ENCODE results near the gene SHISA4. TPM values are rescaled to one million over a fixed set of nuclear protein-coding genes. Genes with fewer than 3 reads are reported as not detected.
A peak's percentile ranks its signal among the peaks of the same experiment; 100 is the strongest.
"Not testable (repeated sequence)": the region's sequence is repeated elsewhere in the genome, so short reads cannot be mapped to it uniquely, and the experiment has no call there.

SHISA4 gene
- total RNA-seq, 2 donors from 2014 or later, result 47.5 to 49.0 TPM

- ATAC-seq, result no peak
- no peak for DNase-seq
- intact Hi-C loops (cut with DNase I), result no loop called here
These were observed 25.9 kb downstream of the SHISA4 start for GRCh38 chr1:201914456-201915235.

DNA sequence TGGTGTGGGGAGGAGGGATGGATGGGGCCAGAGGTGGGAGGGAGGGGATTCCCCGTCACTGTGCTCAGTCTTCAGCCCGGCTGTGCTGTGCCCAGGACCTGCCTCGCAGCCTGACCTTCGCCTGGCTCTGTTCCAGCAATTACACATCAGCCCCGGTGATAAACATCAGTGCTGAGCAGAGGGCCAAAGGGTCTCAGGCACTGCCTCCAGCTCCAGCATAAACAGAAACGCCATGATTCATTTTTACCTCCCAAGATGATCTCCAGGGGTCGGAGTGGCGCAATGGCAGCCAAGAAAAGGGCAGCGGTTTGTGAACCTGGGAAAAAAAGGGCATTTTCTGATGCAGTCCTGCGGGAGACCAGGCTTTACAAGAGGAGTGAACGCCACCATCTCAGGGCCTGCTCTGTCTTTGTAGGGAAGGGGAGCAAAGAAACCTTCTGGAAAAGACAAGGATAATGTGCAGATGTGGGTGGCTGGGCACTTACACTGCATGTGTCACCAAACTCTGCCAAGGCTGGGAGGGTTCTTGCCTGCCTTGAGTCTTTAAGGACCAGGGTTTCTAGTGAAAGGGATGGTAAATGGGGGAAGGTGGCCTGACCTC, 28.1 kb downstream of the SHISA4 start:
- peak; percentile 76 for DNase-seq
- intact Hi-C loops (cut with DNase I), result no loop called here
- ATAC-seq, result peak; percentile 64 to 79

- no peak for DNase-seq
- intact Hi-C loops (cut with DNase I), result no loop called here
- ATAC-seq, result peak; percentile 74 to 87
These were observed 28.8 kb downstream of the SHISA4 start for GRCh38 chr1:201917362-201918033.

- ATAC-seq (no peak), DNase-seq (no peak)
- intact Hi-C loops (cut with DNase I), result no loop called here
These were observed 29.6 kb downstream of the SHISA4 start for GRCh38 chr1:201918343-201918742.

DNA sequence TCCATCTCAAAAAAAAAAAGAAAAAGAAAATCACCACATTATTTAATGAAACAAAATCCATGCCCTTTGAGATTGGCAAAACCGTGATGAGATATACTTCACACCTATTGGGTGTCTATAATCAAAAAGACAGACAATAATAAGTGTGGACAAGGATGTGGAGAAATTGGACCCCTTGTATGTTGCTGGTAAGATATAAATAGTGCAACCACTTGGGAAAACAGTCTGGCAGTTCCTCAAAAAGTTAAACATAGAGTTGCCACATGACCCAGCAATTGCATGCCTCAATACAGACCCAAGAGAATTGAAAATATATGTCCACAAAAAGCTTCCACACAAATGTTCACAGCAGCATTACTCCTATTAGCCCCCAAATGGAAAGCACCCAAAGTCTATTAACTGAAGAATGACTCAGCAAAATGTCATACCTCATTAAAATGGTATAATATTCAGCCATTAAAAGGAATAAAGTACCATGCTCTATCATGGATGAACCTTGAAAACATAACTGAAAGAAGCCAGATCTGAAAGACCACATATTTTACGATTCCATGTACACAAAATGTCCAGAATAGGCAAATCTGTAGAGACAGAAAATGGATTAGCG, 33.4 kb downstream of the SHISA4 start:
- intact Hi-C loops (cut with DNase I), result no loop called here
- DNase-seq (no peak), ATAC-seq (no peak)

- ATAC-seq, result no peak
- intact Hi-C loops (cut with DNase I), result no loop called here
- no peak for DNase-seq
These were observed 36.5 kb downstream of the SHISA4 start for GRCh38 chr1:201925301-201925567.

GRCh38 chr1:201925981-201926645, 37.4 kb downstream of the SHISA4 start:
- DNase-seq (no peak), ATAC-seq (no peak)
- intact Hi-C loops (cut with DNase I), result no loop called here

DNA sequence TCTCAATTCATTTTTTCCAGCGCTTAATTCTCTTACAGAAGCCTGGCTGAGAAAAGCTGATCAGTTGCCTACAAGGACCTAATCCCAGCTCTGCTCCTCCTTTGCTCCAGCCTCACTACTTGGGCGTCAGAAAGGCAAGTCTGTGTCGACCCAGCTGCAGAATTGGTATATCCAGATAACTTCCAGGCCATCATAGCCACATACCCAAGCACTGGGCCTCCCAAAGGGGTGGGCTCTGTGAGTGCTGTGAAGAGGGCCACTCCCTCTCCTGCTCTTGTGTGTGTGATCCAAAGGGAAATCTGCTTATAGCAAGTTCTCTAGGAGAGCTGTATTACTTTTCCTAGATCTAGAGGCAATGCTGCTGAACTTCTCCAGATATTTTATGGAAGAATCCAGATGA, 39.6 kb downstream of the SHISA4 start:
- intact Hi-C loops (cut with DNase I), result no loop called here
- no peak for DNase-seq
- no peak for ATAC-seq

GRCh38 chr1:201930137-201930536, 41.4 kb downstream of the SHISA4 start:
- DNase-seq (no peak), ATAC-seq (no peak)
- intact Hi-C loops (cut with DNase I), result no loop called here

- DNase-seq (no peak), ATAC-seq (no peak)
- intact Hi-C loops (cut with DNase I), result no loop called here
These were observed 42.1 kb downstream of the SHISA4 start for GRCh38 chr1:201930803-201931202.

GRCh38 chr1:201933840-201934430, 45.2 kb downstream of the SHISA4 start:
- no peak for DNase-seq
- no peak for ATAC-seq
- intact Hi-C loops (cut with DNase I), result no loop called here

- ATAC-seq, result peak; percentile 14 to 61
- intact Hi-C loops (cut with DNase I), result no loop called here
- DNase-seq, result no peak
These were observed 49.0 kb downstream of the SHISA4 start for GRCh38 chr1:201937624-201938213.

DNA sequence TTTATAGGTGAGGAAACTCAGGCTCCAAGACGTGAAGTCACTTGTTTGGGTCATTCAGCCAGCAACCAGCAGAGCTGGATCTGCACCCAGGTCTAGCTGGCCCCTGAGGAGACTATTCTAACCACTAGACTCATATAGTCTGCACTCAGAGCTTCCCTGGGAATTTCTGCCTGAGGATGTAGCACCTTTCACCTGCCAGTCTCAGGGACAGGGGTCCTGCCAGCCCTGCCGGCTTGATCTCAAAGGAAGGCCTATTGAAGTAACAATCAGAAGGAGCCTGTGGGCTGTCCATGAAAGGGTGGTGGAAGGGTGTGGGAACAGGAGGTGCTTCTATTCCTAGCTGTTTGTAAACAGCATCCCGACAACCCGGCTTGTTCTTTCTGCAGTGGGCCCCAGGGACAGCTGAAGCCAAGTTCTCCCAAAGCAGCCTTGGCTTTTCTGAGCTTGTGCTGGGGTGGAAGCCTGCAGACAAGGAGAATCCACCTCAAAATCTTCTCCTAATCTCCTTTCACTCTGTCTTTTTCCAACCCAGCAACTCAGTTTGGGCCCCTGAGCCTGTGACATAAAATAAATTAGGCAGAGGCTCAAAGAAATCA, 49.8 kb downstream of the SHISA4 start:
- intact Hi-C loops (cut with DNase I), result no loop called here
- ATAC-seq (peak; percentile 23 to 29), DNase-seq (no peak)

DNA sequence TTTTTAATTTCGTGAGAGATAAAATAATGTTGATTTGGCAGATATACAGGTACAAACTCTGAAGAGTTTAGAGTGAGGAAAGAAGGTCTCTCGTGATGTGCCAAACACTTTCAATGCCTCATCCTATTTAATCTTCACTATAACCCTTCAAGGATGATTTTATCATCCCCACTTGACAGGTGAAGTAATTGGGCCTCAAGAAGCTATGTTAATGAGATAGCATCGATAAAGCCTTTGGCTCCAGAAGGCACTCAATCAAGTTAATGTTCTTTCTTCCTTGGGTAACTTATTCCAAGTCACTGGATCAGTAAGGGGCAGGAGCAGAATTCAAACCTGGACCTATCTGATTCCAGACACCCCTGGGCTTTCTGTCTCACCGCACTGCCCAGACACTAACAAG, 50.5 kb downstream of the SHISA4 start:
- ATAC-seq, result no peak
- intact Hi-C loops (cut with DNase I), result no loop called here
- no peak for DNase-seq

DNA sequence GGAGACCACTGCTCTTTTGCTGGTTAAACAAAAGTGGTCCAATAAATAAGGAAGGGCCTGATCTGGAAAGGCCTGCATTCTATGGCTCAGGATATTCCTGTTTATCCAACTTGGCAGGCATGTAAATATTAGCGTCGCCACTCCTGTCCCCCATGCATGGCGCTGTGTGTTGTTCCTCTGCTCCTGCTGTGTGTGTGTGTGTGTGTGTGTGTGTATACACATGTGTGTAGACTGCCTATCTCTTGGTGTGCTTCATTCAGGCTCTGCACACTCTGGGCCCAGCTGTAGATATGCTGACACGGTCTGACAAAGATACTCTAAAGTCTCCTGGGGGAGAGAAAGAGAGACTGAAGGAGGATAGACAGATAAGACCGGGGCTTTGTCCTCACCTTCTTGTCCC, 50.9 kb downstream of the SHISA4 start:
- intact Hi-C loops (cut with DNase I), result no loop called here
- no peak for DNase-seq
- no peak for ATAC-seq

- DNase-seq, ATAC-seq: not testable (repeated sequence)
- intact Hi-C loops (cut with DNase I), result loop anchor here in 1 of 2 donors (5.0 kb wide), 1 partner anchor 43 kb away; no protein-coding TSS in a partner anchor
These were observed 51.6 kb downstream of the SHISA4 start for GRCh38 chr1:201940316-201940715.

- intact Hi-C loops (cut with DNase I), result loop anchor here in 1 of 2 donors (5.0 kb wide), 1 partner anchor 44 kb away; no protein-coding TSS in a partner anchor
- no peak for DNase-seq
- ATAC-seq, result peak in 1 of 2 donors; percentile 2
These were observed 52.9 kb downstream of the SHISA4 start for GRCh38 chr1:201941420-201942128.

DNA sequence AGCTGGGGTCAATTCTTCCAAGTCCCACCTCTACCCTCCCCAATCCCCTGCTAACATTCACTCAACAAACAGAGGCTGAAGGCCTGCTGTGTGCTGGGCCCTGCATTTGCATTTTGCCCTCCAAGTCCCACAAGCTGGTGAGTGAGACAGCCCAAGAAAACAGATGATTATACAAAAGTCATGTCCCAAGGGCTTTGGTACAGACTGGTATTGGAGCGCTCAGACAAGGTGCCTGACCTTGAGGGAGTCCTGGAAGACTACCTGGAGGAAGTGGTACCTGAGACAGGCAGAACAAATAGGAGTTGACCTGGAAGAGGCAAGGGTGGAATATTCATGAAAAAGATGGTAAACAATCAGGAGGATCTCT, 53.4 kb downstream of the SHISA4 start:
- ATAC-seq (no peak), DNase-seq (no peak)
- intact Hi-C loops (cut with DNase I), result loop anchor here in 1 of 2 donors (5.0 kb wide), 1 partner anchor 45 kb away; no protein-coding TSS in a partner anchor
